ENCODE results near the gene ENOX1.

ENOX1 gene

GRCh38 chr13:43473437-43473836 lies 313.3 kb downstream of the ENOX1 start:
- DNase-seq (ENCODE audit: low read depth): peak; percentile 26
- no peak for TF ChIP-seq CTCF (IDR thresholded peaks at IDR 0.05; ENCODE audit: low read length, missing control alignments)

GRCh38 chr13:43472980-43473379 lies 313.8 kb downstream of the ENOX1 start:
- TF ChIP-seq CTCF (IDR thresholded peaks at IDR 0.05; ENCODE audit: low read length, missing control alignments): no peak
- no peak overlapping the region for H3K4me3 ChIP-seq (replicated peaks; ENCODE audit: low read depth, low read length)
- DNase-seq (ENCODE audit: low read depth): peak; percentile 20

More at GRCh38 chr13:43473437-43473836, 313.3 kb downstream of the ENOX1 start:
- no peak overlapping the region for H3K4me3 ChIP-seq (replicated peaks; ENCODE audit: low read depth, low read length)

GRCh38 chr13:43472339-43472738 lies 314.4 kb downstream of the ENOX1 start:
- no peak overlapping the region for H3K4me3 ChIP-seq (replicated peaks; ENCODE audit: low read depth, low read length)
- DNase-seq (ENCODE audit: low read depth): no peak
- no peak for TF ChIP-seq CTCF (IDR thresholded peaks at IDR 0.05; ENCODE audit: low read length, missing control alignments)

- no peak for DNase-seq (ENCODE audit: low read depth)
- H3K4me3 ChIP-seq (replicated peaks; ENCODE audit: low read depth, low read length): no peak overlapping the region
- no peak for TF ChIP-seq CTCF (IDR thresholded peaks at IDR 0.05; ENCODE audit: low read length, missing control alignments)
Observed at GRCh38 chr13:43470610-43471009, 316.2 kb downstream of the ENOX1 start.

- TF ChIP-seq CTCF (IDR thresholded peaks at IDR 0.05; ENCODE audit: low read length, missing control alignments): no peak
- DNase-seq (ENCODE audit: low read depth): no peak
- H3K4me3 ChIP-seq (replicated peaks; ENCODE audit: low read depth, low read length): no peak overlapping the region
Observed at GRCh38 chr13:43469791-43470190, 317.0 kb downstream of the ENOX1 start.

GRCh38 chr13:43464578-43465264 lies 322.1 kb downstream of the ENOX1 start:
- TF ChIP-seq CTCF (IDR thresholded peaks at IDR 0.05; ENCODE audit: low read length, missing control alignments): no peak
- H3K4me3 ChIP-seq (replicated peaks; ENCODE audit: low read depth, low read length): no peak overlapping the region
- DNase-seq (ENCODE audit: low read depth): no peak
